ENCODE data around the gene DNTTIP2. TPM values are rescaled to one million over a fixed set of nuclear protein-coding genes. Genes with fewer than 3 reads are reported as not detected.

DNTTIP2 gene
- total RNA-seq, 1 donor from 2014 or later = 55.3 TPM

DNA sequence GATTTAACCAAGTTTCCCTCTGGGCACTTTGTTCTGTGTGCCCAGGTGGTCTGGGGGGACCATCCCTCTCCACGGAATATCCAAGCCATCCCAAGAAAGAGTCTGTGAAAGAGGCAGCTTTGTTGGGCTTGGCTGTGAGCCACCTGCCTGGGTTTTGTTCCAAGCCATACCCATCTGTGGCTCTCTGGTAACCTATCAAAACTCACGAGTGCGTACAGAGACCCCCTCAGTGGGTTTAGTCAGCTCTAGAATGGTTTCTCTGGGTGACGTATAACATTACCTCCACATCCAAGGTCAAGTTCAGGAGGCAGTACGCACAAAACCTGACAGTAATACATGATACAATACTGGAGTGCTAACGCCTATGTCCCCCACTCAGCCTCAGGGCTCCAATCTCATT, 54.2 kb downstream of the DNTTIP2 start:
- no peak overlapping the region for H3K4me3 ChIP-seq (ENCODE audit: insufficient read depth, low read depth, low read length)
- Mint-ChIP-seq H3K9me3 (ENCODE audit: unreplicated experiment) (no peaks in the 10 kb centered on the region), H3K27me3 (ENCODE audit: low read depth, unreplicated experiment) (peaks cover 4% of the 10 kb centered on the region), H3K27ac (ENCODE audit: unreplicated experiment) (no peak overlapping the region), H3K36me3 (ENCODE audit: low read depth, unreplicated experiment) (peaks cover 4% of the 10 kb centered on the region), H3K4me3 (ENCODE audit: unreplicated experiment) (no peak overlapping the region), H3K4me1 (ENCODE audit: low read depth, unreplicated experiment) (peaks cover 26% of the 10 kb centered on the region)
- H2AFZ ChIP-seq (ENCODE audit: low read depth, low read length) = no peak overlapping the region
- H3K27me3 ChIP-seq (ENCODE audit: insufficient read depth, low read length) = no peaks in the 10 kb centered on the region
- H3K9me3 ChIP-seq (ENCODE audit: insufficient read depth, low read depth, low read length) = no peaks in the 10 kb centered on the region
- DNase-seq (ENCODE audit: low read depth) (peak; percentile 53), FAIRE-seq (no peak)
- no peaks in the 10 kb centered on the region for H4K20me1 ChIP-seq (ENCODE audit: insufficient read depth, low read length)
- H3K4me2 ChIP-seq (ENCODE audit: low read length) = no peak overlapping the region
- H3K4me1 ChIP-seq (ENCODE audit: insufficient read depth, low read length) = peaks cover 9% of the 10 kb centered on the region
- H3K9ac ChIP-seq (ENCODE audit: low read length) = no peak overlapping the region
- no peaks in the 10 kb centered on the region for H3K36me3 ChIP-seq (ENCODE audit: insufficient read depth, low read length)
- H3K79me2 ChIP-seq (ENCODE audit: insufficient read depth, low read length) = no peaks in the 10 kb centered on the region
- TF ChIP-seq, protein P1, sequence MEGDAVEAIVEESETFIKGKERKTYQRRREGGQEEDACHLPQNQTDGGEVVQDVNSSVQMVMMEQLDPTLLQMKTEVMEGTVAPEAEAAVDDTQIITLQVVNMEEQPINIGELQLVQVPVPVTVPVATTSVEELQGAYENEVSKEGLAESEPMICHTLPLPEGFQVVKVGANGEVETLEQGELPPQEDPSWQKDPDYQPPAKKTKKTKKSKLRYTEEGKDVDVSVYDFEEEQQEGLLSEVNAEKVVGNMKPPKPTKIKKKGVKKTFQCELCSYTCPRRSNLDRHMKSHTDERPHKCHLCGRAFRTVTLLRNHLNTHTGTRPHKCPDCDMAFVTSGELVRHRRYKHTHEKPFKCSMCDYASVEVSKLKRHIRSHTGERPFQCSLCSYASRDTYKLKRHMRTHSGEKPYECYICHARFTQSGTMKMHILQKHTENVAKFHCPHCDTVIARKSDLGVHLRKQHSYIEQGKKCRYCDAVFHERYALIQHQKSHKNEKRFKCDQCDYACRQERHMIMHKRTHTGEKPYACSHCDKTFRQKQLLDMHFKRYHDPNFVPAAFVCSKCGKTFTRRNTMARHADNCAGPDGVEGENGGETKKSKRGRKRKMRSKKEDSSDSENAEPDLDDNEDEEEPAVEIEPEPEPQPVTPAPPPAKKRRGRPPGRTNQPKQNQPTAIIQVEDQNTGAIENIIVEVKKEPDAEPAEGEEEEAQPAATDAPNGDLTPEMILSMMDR (IDR thresholded peaks at IDR 0.05; ENCODE audit: insufficient read depth, low read depth, low read length) = no peak
- no peak for TF ChIP-seq EZH2 (IDR thresholded peaks at IDR 0.05; ENCODE audit: insufficient read depth, low read length)
- no peak overlapping the region for H3K27ac ChIP-seq (ENCODE audit: low read depth, low read length)

DNA sequence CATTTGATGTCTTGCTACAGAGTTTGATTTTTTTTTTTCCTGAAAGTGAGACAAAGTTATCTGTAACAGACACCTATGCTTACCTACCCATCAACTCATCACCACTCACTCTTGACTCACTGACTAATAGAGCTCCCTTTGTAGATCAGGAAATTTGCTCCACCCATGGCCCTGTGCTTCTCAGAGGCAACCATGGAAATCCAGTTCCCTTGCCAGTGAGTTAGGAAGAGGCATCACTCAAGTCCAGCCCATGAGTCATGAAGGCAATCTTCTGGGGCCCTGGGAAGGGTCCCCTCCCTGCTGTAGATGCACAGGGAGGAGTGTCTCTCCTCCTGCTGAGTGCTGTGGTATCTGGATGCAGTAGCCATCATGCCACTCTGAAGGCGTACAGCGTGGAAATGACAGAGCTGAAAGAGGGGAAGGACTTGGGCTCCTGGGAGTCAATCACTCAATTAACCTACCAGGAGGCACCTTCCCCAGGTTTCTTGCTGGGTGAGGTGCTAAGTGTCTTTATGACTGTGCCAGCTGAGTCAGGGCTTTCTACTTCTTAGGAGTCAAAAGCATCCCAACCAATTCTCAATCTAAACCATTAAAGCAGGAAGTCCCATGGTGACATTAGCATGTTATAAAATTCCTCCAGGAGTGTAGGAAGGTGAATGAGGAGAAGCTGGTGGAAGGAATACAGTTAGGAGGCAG, 56.1 kb downstream of the DNTTIP2 start:
- no peak for DNase-seq (ENCODE audit: low read depth)
- no peaks in the 10 kb centered on the region for H3K79me2 ChIP-seq (ENCODE audit: insufficient read depth, low read length)
- TF ChIP-seq, protein P1 (IDR thresholded peaks at IDR 0.05; ENCODE audit: insufficient read depth, low read depth, low read length) = no peak
- no peak for TF ChIP-seq EZH2 (IDR thresholded peaks at IDR 0.05; ENCODE audit: insufficient read depth, low read length)
- H3K4me1 Mint-ChIP-seq (ENCODE audit: low read depth, unreplicated experiment) = peaks cover 27% of the 10 kb centered on the region
- no peaks in the 10 kb centered on the region for H3K27me3 ChIP-seq (ENCODE audit: insufficient read depth, low read length)
- no peaks in the 10 kb centered on the region for H3K9me3 Mint-ChIP-seq (ENCODE audit: unreplicated experiment)
- no peak overlapping the region for H3K27ac Mint-ChIP-seq (ENCODE audit: unreplicated experiment)
- H3K27me3 Mint-ChIP-seq (ENCODE audit: low read depth, unreplicated experiment) = peaks cover 4% of the 10 kb centered on the region
- H3K4me3 Mint-ChIP-seq (ENCODE audit: unreplicated experiment) = no peak overlapping the region
- peaks cover 9% of the 10 kb centered on the region for H3K4me1 ChIP-seq (ENCODE audit: insufficient read depth, low read length)
- H4K20me1 ChIP-seq (ENCODE audit: insufficient read depth, low read length) = no peaks in the 10 kb centered on the region
- no peak overlapping the region for H3K27ac ChIP-seq (ENCODE audit: low read depth, low read length)
- no peaks in the 10 kb centered on the region for H3K36me3 ChIP-seq (ENCODE audit: insufficient read depth, low read length)
- H2AFZ ChIP-seq (ENCODE audit: low read depth, low read length) = no peak overlapping the region
- no peak for FAIRE-seq
- no peak overlapping the region for H3K9ac ChIP-seq (ENCODE audit: low read length)
- H3K4me3 ChIP-seq (ENCODE audit: insufficient read depth, low read depth, low read length) = no peak overlapping the region
- H3K9me3 ChIP-seq (ENCODE audit: insufficient read depth, low read depth, low read length) = no peaks in the 10 kb centered on the region
- H3K4me2 ChIP-seq (ENCODE audit: low read length) = no peak overlapping the region
- no peaks in the 10 kb centered on the region for H3K36me3 Mint-ChIP-seq (ENCODE audit: low read depth, unreplicated experiment)

DNA sequence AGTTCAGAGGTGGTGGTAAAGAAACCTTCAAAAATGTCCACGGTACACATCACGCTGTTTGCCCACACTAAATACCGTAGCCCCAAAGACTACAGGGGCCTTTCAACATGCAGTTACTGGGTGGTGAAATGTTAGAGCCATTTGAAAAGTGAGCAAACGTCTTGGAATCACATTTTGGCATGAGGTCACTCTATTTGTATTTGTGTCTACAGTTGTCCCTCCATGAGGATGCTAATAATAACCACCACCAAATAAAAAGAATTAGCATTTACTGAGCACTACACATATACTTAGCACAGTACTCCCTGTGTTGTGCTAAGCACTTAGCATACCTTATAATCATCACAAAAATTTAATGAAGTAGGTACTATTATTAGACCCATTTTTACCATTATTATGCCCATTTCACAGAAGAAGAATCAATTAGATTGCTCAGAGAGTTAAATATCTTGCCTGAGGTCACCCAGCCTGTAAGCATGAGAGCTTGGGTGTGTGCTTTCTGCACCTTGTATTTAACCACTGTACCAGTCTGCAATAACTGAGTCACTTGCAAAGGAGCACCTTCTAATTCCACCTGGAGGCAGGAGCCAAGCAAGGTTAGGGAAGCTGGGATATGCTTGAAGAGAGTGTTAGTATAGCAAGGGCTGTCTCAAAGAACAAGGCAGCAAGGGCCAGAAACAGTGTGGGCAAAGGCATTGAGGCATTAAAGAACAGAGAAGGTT, 57.4 kb downstream of the DNTTIP2 start:
- Histone ChIP-seq H3K4me1 (ENCODE audit: insufficient read depth, low read length) (peaks cover 15% of the 10 kb centered on the region), H3K27me3 (ENCODE audit: insufficient read depth, low read length) (no peaks in the 10 kb centered on the region), H3K9me3 (ENCODE audit: insufficient read depth, low read depth, low read length) (no peaks in the 10 kb centered on the region), H3K36me3 (ENCODE audit: insufficient read depth, low read length) (no peaks in the 10 kb centered on the region), H4K20me1 (ENCODE audit: insufficient read depth, low read length) (no peaks in the 10 kb centered on the region), H3K27ac (ENCODE audit: low read depth, low read length) (peak overlapping the region; percentile 30), H3K4me2 (ENCODE audit: low read length) (peak overlapping the region; percentile 19), H3K9ac (ENCODE audit: low read length) (no peak overlapping the region), H2AFZ (ENCODE audit: low read depth, low read length) (no peak overlapping the region), H3K4me3 (ENCODE audit: insufficient read depth, low read depth, low read length) (no peak overlapping the region), H3K79me2 (ENCODE audit: insufficient read depth, low read length) (no peaks in the 10 kb centered on the region)
- no peak overlapping the region for H3K4me3 Mint-ChIP-seq (ENCODE audit: unreplicated experiment)
- FAIRE-seq = no peak
- TF ChIP-seq EZH2 (IDR thresholded peaks at IDR 0.05; ENCODE audit: insufficient read depth, low read length) = no peak
- TF ChIP-seq, protein P1 (IDR thresholded peaks at IDR 0.05; ENCODE audit: insufficient read depth, low read depth, low read length) = no peak
- H3K36me3 Mint-ChIP-seq (ENCODE audit: low read depth, unreplicated experiment) = no peaks in the 10 kb centered on the region
- H3K27me3 Mint-ChIP-seq (ENCODE audit: low read depth, unreplicated experiment) = peaks cover 2% of the 10 kb centered on the region
- peaks cover 29% of the 10 kb centered on the region for H3K4me1 Mint-ChIP-seq (ENCODE audit: low read depth, unreplicated experiment)
- no peak for DNase-seq (ENCODE audit: low read depth)
- H3K27ac Mint-ChIP-seq (ENCODE audit: unreplicated experiment) = no peak overlapping the region
- no peaks in the 10 kb centered on the region for H3K9me3 Mint-ChIP-seq (ENCODE audit: unreplicated experiment)
